PFSK-1 (cell line): ENCODE data around the gene GPHA2.

Experiments
- FOXP2 ChIP-seq: optimal IDR thresholded peaks from 2 replicates; pipeline ENCODE3; 2011; ENCODE audit warnings: borderline replicate concordance, control low read depth, inconsistent platforms; ENCODE audit not compliant: insufficient read depth; ENCODE audit errors: extremely low read length, extremely low read depth
- POLR2AphosphoS5 ChIP-seq: IDR thresholded peaks from 2 replicates; pipeline ENCODE4 v1.6.1; 2012; ENCODE audit warnings: low read depth, mild to moderate bottlenecking, control low read depth, low read length, moderate library complexity
- SIN3A ChIP-seq: IDR thresholded peaks from 2 replicates; pipeline ENCODE4 v1.6.1; 2012; ENCODE audit warnings: mild to moderate bottlenecking, low read length, moderate library complexity, borderline replicate concordance; ENCODE audit not compliant: insufficient read depth
- TAF1 ChIP-seq: IDR thresholded peaks from 2 replicates; pipeline ENCODE4 v1.6.1; 2012; ENCODE audit warnings: low read length, control low read depth, borderline replicate concordance; ENCODE audit not compliant: insufficient read depth
- TF ChIP-seq, protein P1 (sequence below), 2 experiments: IDR thresholded peaks; 2 replicates each; pipeline versions ENCODE4 v1.6.1 to v1.8.0; 2011 to 2012; ENCODE audit warnings: low read depth in 2 of 2, low read length in 2 of 2, control low read depth in 1 of 2, inconsistent platforms in 1 of 2, mild to moderate bottlenecking in 1 of 2, moderate library complexity in 1 of 2; ENCODE audit not compliant: insufficient read depth in 1 of 2

Gene GPHA2

DNA sequence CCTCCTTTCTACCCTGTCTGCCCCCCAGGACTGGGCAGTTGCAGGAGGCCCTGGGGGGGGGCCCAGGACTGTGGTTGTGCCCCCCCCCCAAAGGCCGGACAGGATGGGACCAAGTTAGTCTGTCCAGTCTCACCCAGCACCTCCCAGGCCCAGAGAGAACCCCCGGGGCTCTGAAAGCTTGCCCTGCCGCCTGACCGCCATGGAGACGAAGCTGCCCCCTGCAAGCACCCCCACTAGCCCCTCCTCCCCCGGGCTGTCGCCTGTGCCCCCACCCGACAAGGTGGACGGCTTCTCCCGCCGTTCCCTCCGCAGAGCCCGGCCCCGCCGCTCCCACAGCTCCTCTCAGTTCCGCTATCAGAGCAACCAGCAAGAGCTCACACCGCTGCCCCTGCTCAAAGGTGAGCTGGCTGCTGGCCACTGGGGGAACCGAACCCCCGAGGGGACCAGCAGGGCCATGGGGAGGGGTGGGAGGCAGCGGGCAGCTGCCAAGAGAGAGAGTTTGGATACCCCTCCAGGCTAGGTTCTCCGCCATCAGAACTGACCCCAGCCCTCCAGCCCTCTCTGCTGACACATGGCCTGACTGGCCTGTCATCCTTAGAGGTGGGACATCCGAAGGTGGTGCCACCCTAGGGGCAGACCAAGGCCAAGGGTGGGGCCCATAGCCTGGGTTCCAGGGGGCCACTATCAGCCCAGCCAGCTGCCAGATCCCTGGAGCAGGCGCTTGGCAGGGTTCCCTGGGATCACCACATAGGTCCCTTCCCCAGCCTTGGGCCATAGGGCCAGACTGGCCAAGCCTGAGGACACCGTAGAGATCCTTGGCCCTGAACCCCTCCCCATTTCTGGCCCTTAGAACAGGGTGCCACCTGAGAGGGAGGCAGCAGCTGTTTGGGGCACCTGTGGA is 9.9 kb downstream of the GPHA2 start:
- TF ChIP-seq, protein P1, sequence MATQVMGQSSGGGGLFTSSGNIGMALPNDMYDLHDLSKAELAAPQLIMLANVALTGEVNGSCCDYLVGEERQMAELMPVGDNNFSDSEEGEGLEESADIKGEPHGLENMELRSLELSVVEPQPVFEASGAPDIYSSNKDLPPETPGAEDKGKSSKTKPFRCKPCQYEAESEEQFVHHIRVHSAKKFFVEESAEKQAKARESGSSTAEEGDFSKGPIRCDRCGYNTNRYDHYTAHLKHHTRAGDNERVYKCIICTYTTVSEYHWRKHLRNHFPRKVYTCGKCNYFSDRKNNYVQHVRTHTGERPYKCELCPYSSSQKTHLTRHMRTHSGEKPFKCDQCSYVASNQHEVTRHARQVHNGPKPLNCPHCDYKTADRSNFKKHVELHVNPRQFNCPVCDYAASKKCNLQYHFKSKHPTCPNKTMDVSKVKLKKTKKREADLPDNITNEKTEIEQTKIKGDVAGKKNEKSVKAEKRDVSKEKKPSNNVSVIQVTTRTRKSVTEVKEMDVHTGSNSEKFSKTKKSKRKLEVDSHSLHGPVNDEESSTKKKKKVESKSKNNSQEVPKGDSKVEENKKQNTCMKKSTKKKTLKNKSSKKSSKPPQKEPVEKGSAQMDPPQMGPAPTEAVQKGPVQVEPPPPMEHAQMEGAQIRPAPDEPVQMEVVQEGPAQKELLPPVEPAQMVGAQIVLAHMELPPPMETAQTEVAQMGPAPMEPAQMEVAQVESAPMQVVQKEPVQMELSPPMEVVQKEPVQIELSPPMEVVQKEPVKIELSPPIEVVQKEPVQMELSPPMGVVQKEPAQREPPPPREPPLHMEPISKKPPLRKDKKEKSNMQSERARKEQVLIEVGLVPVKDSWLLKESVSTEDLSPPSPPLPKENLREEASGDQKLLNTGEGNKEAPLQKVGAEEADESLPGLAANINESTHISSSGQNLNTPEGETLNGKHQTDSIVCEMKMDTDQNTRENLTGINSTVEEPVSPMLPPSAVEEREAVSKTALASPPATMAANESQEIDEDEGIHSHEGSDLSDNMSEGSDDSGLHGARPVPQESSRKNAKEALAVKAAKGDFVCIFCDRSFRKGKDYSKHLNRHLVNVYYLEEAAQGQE (IDR thresholded peaks at IDR 0.05; ENCODE audit: insufficient read depth in 1 of 2, low read depth in 2 of 2, low read length in 2 of 2), result no peak

DNA sequence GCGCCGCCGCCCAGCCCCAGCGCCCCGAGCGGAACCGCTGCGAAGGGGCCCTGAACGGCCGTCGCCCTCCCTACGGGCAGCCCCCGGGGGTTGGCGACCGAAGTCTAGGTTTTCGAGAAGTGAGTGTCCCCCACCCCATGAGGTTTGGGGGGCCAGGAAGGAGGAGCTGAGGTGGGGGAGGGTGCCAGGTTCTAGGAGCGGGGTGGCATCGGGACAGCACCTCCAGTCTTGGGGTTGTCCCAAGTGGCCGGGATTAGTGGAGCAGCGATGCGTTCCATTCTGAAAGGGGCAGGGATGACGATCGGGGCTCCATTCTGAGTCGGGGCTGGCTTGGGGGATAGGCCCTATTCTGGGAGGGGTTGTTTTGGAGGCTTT is 10.8 kb downstream of the GPHA2 start:
- TF ChIP-seq SIN3A (no peak), POLR2AphosphoS5 (no peak), FOXP2 (no peak), TAF1 (no peak)
- TF ChIP-seq, protein P1 (IDR thresholded peaks at IDR 0.05; ENCODE audit: insufficient read depth in 1 of 2, low read depth in 2 of 2, low read length in 2 of 2), result no peak

DNA sequence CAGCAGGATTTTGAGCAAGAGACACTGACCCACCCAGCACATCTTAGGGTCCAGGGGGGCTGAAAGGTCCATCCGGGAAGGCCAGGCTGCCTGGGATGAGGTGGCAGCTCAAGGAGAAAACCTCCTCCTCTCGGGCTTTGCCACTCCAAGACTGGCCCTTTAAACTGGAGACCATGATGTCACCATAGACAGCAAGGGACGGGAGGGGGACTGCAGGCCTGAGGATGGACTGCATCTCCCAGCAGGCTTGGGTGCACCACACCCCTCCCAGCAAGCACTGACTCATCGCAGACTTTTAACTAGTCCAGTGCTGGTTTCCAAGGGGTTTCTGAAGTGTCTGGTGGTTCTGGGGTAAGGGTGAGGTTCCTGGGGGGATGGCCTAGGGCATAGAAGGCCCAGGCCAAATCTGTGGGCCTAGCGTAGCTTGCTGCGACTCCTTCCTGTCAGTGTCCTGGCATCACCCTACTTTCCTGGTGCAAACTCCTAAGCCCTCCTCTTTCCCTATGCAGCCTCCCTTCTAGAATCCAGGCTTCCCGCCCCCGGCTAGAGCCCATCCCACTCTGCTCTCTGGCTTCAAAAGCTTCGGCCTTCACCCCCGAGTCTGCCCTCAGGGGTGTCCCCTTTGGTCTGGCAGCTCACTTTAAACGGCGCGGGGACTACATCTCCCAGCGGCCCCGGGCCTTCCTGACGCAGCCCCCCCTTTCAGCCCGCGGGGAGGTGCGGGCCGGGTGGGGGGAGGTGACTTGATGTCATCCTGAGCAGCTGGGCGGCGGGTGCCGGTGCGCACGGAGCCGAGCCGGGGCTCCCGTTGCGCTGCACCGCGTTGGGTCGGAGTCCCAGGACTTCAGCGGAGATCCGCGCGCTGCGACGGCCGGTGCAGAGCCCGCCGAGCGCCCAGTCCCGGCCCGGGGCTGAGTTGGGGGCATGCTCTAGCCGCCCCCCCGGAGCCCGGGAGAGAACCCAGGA is 11.5 kb downstream of the GPHA2 start, which contains the start of gene PPP2R5B:
Gene PPP2R5B, plus strand, starts transcription at position 746 of the 966 bp plus-strand sequence. CDS start 1,046 bp downstream, outside the sequence.
- TF ChIP-seq SIN3A, result peak; percentile 31; the same call in 1 of the 2 replicates
- peak; percentile 87 for TF ChIP-seq FOXP2
- no peak for TF ChIP-seq TAF1

DNA sequence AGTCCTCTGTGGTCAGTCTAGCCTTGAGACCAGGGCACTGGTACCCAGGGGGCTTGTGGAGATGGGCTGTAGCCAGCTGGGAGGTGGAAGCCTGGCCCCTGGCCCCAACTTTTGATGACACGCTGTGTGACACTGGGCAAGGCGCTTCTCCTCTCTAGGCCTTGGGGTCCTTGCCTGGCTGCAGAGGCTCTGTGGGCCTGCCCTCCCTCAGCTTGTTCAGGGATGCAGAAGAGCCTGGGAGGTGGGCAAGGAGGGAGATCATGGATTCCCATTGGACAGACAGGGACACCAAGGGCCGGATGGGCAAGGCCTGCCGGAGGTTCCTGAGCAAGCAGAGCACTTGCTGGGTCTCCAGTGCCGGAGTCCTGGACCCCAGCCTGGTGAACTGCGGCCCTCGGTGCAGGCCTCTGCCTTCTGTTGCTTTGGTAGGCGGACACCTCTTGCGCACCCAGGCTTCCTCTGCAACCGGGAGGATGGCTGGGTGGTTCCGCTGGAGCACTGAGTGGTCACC is 12.5 kb downstream of the GPHA2 start:
- TF ChIP-seq TAF1 (no peak), FOXP2 (no peak), POLR2AphosphoS5 (no peak), SIN3A (no peak)
- TF ChIP-seq, protein P1 (IDR thresholded peaks at IDR 0.05; ENCODE audit: insufficient read depth in 1 of 2, low read depth in 2 of 2, low read length in 2 of 2), result no peak

DNA sequence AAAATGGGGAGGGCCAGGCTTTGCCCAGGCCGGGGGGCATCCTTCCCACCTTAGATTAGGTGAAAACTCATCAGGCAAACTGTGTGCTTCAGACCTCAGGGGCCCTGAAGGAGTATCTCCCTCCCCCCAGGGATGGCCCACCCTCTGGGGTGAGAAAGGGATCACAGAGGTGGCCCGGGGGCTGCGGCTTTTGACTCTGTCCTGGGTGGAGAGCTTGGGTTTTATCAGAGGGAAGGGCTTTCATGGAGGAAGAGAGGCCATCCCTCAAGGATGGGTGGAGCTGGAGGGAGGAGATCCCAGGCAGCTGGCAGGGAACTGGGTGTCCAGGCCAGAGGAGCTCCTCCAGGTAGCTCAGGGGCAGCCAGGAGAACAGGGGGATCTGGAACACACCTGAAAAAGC is 14.3 kb downstream of the GPHA2 start:
- TF ChIP-seq TAF1 (no peak), FOXP2 (no peak), SIN3A (no peak), POLR2AphosphoS5 (no peak)
- TF ChIP-seq, protein P1 (IDR thresholded peaks at IDR 0.05; ENCODE audit: insufficient read depth in 1 of 2, low read depth in 2 of 2, low read length in 2 of 2), result no peak
